GM12801 (cell line): Measurements from ENCODE around the gene SNTG2.

Source experiments
- CTCF ChIP-seq: IDR thresholded peaks from one replicate; pipeline ENCODE4 v1.5.1; 2011; ENCODE audit warnings: control low read depth; ENCODE audit not compliant: insufficient read length; ENCODE audit errors: extremely low read depth

SNTG2 gene

DNA sequence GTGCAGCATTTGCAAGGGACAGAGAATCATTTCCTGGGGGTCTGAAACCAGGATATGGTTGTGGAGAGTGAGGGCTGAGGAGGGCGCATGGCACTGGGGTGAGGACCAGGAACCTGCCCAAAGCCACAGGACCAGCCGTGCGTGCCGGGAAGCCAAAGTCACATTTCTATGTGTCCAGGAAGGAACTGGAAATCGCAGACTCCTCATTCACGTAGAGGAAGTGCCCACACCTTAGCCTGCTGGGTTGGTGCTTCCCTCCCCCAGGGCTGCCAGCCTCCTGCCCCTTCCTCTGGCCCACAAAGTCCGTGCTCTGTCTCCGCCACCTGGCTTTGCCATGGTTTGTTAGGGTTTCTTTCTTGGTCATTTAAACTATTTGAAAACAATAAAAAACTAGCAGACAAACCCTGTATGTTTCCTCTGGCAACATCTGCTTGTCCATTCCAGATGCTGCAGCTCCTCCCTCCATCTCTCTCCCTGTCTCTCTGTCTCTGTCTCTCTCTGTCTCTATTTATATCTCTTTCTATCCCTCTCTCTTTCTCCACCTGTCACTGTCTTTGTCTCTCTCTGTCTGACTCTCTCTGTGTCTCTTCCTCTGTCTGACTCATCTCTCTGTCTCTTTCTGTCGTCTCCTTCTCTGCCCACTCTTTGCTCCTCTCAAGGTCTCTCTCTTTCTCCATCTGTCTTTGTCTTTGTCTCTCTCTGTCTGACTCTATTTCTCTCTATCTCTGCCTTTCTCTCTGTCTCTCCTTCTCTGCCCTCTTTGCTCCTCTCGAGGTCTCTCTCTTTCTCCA lies 299.4 kb downstream of the SNTG2 start:
- no peak for TF ChIP-seq CTCF

- no peak for TF ChIP-seq CTCF
Measured at GRCh38 chr2:1251520-1251919, 300.9 kb downstream of the SNTG2 start.

DNA sequence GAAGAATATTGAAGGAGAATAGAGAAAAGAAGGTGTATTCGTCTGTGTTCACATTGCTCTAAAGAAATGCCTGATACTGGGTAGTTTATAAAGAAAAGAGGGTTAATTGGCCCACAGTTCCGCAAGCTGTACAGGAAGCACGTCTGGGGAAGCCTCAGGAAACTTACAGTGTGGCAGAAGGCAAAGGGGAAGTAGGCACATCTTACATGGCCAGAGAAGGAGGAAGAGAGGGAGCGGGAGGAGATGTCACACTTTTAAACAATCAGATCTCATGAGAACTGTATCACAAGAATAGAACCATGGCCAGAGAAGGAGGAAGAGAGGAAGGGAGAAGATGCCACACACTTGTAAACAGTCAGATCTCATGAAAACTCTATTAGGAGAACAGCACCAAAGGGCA lies 303.0 kb downstream of the SNTG2 start:
- TF ChIP-seq CTCF: no peak

- TF ChIP-seq CTCF: no peak
Measured at GRCh38 chr2:1254662-1255343, 304.2 kb downstream of the SNTG2 start.

DNA sequence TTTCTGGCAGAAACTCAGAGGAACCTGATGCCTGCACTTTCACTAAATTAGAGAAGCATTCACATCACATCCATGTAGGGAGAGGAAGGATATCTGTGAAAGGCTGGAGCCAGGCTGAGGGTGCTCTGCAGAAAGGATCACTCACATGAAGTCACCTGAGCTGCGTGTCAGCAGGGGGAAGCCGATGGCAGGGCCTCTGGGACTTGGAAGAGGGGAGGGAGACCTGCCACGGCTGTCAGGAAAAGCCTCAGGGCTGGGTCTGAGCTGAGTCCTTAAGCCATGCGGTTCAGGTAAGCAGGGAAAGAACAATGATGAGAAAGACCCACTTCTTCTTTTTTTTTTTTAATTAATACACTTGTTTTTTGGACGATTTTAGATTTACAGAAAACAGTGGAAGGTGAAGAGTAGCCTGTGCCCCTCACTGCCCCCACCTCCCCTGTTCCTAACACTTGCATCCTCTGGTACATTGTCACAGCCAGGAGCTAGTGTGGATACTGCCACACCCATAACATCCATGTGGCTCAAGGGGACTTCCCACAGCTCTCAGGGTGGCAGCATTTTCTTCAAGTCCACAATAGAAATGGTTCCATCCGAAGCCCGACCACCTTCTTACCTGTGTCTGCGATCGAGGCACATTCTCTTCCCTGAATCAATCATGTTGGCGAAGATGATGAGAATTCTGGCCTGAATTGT lies 306.1 kb downstream of the SNTG2 start:
- no peak for TF ChIP-seq CTCF

DNA sequence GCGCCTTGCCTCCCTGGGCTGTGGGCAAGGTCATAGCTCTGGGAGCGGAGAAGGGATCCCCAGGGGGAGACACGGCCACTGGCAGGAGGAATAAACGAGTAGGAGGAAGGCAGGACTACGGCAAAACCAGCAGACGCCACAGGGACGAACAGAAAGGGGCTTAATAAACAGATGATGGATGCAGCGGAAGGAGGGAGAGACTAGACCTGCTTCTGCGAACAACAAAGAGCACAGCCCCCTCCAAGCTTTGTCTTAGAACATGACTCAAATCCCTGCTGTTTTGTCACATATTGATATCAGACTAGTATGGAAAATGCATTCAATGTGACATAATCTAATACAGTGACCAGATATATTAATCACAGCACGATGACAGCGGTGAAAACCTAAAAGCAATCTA lies 306.7 kb downstream of the SNTG2 start:
- no peak for TF ChIP-seq CTCF

- TF ChIP-seq CTCF: no peak
Measured at GRCh38 chr2:1259746-1260145, 309.1 kb downstream of the SNTG2 start.
